ENCODE results near the gene PXMP4. TPM values are rescaled to one million over a fixed set of nuclear protein-coding genes. Genes with fewer than 3 reads are reported as not detected.

Gene PXMP4
- total and polyA plus RNA-seq, 12 donors: 4.6 to 14.8 (median 12.0) TPM

DNA sequence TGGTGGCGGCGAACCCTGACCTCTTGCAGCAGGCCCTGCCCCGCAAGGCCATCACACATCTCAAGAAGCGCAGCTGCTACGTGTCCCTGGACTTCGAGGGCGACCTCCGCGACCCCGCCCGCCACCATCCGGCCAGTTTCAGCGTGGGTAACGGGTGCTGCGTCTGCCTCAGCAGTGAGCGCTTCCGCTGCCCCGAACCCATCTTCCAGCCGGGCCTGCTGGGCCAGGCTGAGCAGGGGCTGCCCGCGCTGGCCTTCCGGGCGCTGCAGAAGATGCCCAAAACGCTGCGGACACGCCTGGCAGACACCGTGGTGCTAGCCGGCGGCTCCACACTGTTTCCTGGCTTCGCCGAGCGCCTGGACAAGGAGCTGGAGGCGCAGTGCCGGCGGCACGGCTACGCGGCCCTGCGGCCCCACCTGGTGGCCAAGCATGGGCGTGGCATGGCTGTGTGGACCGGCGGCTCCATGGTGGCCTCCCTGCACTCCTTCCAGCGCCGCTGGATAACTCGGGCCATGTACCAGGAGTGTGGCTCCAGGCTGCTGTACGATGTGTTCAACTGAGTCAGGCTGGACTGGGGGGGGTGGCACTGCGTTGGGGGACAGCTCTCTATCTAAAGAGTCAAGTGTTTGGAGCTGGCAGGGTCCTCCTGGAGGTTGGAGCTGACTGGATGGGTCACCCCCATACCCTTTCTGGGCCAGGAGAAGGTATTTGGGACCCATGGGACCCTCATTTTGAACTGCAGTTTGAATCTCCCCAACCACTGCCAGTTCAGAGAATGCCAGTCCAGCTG, 52.2 kb downstream of the PXMP4 start:
- Histone ChIP-seq H3K9me3 (no peaks in the 10 kb centered on the region), H3K27ac (peak overlapping the region; percentile 63 to 89 (median 82)), H3K4me3 (peak overlapping the region; percentile 30 to 81 (median 62)), H3K36me3 (peaks cover 0 to 30% (median 3%) of the 10 kb centered on the region in 9 donors), H3K27me3 (no peaks in the 10 kb centered on the region), H3K4me1 (peaks cover 25 to 64% (median 49%) of the 10 kb centered on the region in 9 donors)
- WGBS, 2 donors: 13 to 16% methylated on average over 47 of the region's 47 CpGs
- intact Hi-C loops (cut with DNase I): loop anchor here in 6 of 10 donors (2.0 to 5.0 kb wide), 2 partner anchors 211 kb away; no protein-coding TSS in a partner anchor
- ATAC-seq (peak; percentile 55 to 70 (median 63)), DNase-seq (peak; percentile 76 to 85)
- TF ChIP-seq, protein P1, sequence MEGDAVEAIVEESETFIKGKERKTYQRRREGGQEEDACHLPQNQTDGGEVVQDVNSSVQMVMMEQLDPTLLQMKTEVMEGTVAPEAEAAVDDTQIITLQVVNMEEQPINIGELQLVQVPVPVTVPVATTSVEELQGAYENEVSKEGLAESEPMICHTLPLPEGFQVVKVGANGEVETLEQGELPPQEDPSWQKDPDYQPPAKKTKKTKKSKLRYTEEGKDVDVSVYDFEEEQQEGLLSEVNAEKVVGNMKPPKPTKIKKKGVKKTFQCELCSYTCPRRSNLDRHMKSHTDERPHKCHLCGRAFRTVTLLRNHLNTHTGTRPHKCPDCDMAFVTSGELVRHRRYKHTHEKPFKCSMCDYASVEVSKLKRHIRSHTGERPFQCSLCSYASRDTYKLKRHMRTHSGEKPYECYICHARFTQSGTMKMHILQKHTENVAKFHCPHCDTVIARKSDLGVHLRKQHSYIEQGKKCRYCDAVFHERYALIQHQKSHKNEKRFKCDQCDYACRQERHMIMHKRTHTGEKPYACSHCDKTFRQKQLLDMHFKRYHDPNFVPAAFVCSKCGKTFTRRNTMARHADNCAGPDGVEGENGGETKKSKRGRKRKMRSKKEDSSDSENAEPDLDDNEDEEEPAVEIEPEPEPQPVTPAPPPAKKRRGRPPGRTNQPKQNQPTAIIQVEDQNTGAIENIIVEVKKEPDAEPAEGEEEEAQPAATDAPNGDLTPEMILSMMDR (IDR thresholded peaks at IDR 0.05): peak; percentile 83 to 95 (median 90)

DNA sequence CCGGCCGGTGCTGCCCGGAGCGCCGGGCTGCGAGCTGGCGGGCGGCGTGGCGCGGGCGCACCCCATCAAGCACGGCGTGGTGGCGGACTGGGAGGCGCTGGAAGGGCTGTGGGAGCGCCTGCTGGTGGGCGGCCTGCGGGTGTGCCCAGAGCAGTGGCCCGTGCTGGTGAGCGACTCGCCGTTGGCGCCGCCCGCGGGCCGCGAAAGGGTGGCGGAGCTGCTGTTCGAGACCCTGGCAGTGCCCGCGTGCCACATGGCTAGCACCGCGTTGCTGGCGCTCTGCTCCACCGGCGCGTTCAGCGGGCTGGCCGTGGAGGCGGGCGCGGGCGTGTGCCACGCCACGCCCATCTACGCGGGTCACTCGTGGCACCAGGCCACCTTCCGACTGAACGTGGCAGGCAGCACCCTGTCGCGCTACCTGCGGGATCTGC, 52.9 kb downstream of the PXMP4 start:
- TF ChIP-seq, protein P1 (IDR thresholded peaks at IDR 0.05): no peak
- 16% methylated on average over 50 to 55 of the region's 55 CpGs for WGBS, 2 donors
- peak in 5 of 8 donors; percentile 4 to 25 (median 12) for ATAC-seq
- Histone ChIP-seq H3K27ac (peak overlapping the region; percentile 63 to 89 (median 82)), H3K36me3 (peaks cover 0 to 30% (median 3%) of the 10 kb centered on the region in 9 donors), H3K9me3 (no peaks in the 10 kb centered on the region), H3K27me3 (no peaks in the 10 kb centered on the region), H3K4me1 (peaks cover 22 to 64% (median 49%) of the 10 kb centered on the region in 9 donors), H3K4me3 (peak overlapping the region; percentile 30 to 81 (median 62))
- peak in 1 of 2 donors; percentile 71 for DNase-seq
- intact Hi-C loops (cut with DNase I): loop anchor here in 6 of 10 donors (2.0 to 5.0 kb wide), 2 partner anchors 210 kb away; no protein-coding TSS in a partner anchor

GRCh38 chr20:33666293-33667244, 53.5 kb downstream of the PXMP4 start, which contains the start of gene ACTL10:
Gene ACTL10, plus strand, starts transcription at chr20:33666943. Its CDS starts 555 bp downstream, at chr20:33667498.
- TF ChIP-seq, protein P1 (IDR thresholded peaks at IDR 0.05): peak in 6 of 9 donors; percentile 13 to 65 (median 52)
- H3K36me3 ChIP-seq: peaks cover 0 to 30% (median 2%) of the 10 kb centered on the region in 9 donors
- ATAC-seq (peak; percentile 73 to 91 (median 83)), DNase-seq (peak; percentile 98)
- intact Hi-C loops (cut with DNase I): loop anchor here in 6 of 10 donors (2.0 to 5.0 kb wide), 2 partner anchors 209 to 210 kb away; no protein-coding TSS in a partner anchor
- WGBS, 2 donors: 6 to 7% methylated on average over 50 of the region's 50 CpGs
- H3K4me3 ChIP-seq: peak within 1 kb of the TSS; percentile 30 to 81 (median 62)
- H3K27ac ChIP-seq: peak within 1 kb of the TSS; percentile 63 to 89 (median 82)
- H3K4me1 ChIP-seq: peaks cover 19 to 60% (median 44%) of the 10 kb centered on the region in 9 donors
- H3K27me3 ChIP-seq: no peaks in the 10 kb centered on the region
- no peaks in the 10 kb centered on the region for H3K9me3 ChIP-seq
